Right atrium auricular region (tissue), 2 donors: ENCODE results near the gene LILRB1. TPM values are rescaled to one million over a fixed set of nuclear protein-coding genes. Genes with fewer than 3 reads are reported as not detected.

ENCODE experiments used
- DNase-seq: peaks from one replicate; pipeline ENCODE4 v3.0.0-alpha.2; 2019; ENCODE audit warnings: low spot score
- H3K27ac ChIP-seq, 2 donors: fragments of 200-600 bp; sonication (generic); 1 replicate in 1 of 2; 2 replicates in 1 of 2; pipeline ENCODE4 v1.5.1; 2016 to 2019
- H3K27me3 ChIP-seq, 2 donors: fragments of 200-600 bp; sonication (generic); one replicate each; pipeline versions ENCODE4 v1.5.1 to v1.6.0; 2017 to 2019
- H3K36me3 ChIP-seq: fragments of 200-600 bp; sonication (generic); one replicate; pipeline ENCODE4 v1.5.1; 2016
- H3K4me1 ChIP-seq, 2 donors: fragments of 200-600 bp; sonication (generic); one replicate each; pipeline versions ENCODE4 v1.5.1 to v1.6.0; 2017 to 2019
- H3K4me3 ChIP-seq, 2 donors: fragments of 200-600 bp; sonication (generic); 1 replicate in 1 of 2; 2 replicates in 1 of 2; pipeline ENCODE4 v1.5.1; 2017 to 2019; ENCODE audit warnings: mild to moderate bottlenecking in 1 of 2, moderate library complexity in 1 of 2
- H3K9me3 ChIP-seq, 2 donors: fragments of 200-600 bp; sonication (generic); one replicate each; pipeline ENCODE4 v1.5.1; 2019
- CTCF ChIP-seq, 2 donors: fragments of 200-600 bp; sonication (generic); IDR thresholded peaks; one replicate each; pipeline ENCODE4 v1.5.1; 2019; ENCODE audit warnings: antibody characterized with exemption in 2 of 2
- total RNA-seq, 2 donors: library from RNA; depleted of rRNA; stranded (reverse); fragments of >200 nt; gene quantifications; one replicate each; pipeline ENCODE4 v1.1.0, GENCODE V29; 2016

The LILRB1 gene
- total RNA-seq, 2 donors from 2014 or later, result 0.33 to 1.9 TPM

- H3K4me1 ChIP-seq, result no peaks in the 10 kb centered on the region
- no peak overlapping the region for H3K4me3 ChIP-seq
- H3K27me3 ChIP-seq, result no peaks in the 10 kb centered on the region
- no peaks in the 10 kb centered on the region for H3K36me3 ChIP-seq
- H3K9me3 ChIP-seq, result peaks cover 0 to 8% of the 10 kb centered on the region in 2 donors
- TF ChIP-seq CTCF (IDR thresholded peaks at IDR 0.05), result no peak
- DNase-seq, result no peak
- H3K27ac ChIP-seq, result no peak overlapping the region
Measured at GRCh38 chr19:54600212-54600611, 30.1 kb upstream of the LILRB1 start.

DNA sequence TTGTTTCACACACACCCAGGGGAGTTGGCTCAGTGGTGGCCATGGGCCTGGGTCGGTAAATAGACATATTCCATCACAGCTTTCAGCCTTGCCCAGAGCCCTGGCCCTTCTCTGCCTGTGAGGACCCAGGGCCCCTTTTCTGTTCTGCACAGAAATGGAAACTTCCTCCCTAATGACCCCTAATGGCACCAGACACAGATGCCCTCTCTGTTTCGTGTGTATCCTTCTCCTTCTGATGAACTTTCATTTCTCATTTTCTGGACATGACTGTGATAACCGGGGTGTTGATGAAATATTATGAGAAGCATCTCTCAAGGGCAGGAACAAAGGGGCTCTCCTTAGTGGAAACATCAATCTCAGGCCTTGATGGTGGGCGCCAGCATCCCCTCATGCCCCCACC, 24.1 kb upstream of the LILRB1 start:
- no peaks in the 10 kb centered on the region for H3K27me3 ChIP-seq
- no peaks in the 10 kb centered on the region for H3K4me1 ChIP-seq
- DNase-seq, result no peak
- H3K36me3 ChIP-seq, result no peaks in the 10 kb centered on the region
- H3K9me3 ChIP-seq, result peaks cover 0 to 13% of the 10 kb centered on the region in 2 donors
- no peak for TF ChIP-seq CTCF (IDR thresholded peaks at IDR 0.05)
- no peak overlapping the region for H3K27ac ChIP-seq
- H3K4me3 ChIP-seq, result no peak overlapping the region

DNA sequence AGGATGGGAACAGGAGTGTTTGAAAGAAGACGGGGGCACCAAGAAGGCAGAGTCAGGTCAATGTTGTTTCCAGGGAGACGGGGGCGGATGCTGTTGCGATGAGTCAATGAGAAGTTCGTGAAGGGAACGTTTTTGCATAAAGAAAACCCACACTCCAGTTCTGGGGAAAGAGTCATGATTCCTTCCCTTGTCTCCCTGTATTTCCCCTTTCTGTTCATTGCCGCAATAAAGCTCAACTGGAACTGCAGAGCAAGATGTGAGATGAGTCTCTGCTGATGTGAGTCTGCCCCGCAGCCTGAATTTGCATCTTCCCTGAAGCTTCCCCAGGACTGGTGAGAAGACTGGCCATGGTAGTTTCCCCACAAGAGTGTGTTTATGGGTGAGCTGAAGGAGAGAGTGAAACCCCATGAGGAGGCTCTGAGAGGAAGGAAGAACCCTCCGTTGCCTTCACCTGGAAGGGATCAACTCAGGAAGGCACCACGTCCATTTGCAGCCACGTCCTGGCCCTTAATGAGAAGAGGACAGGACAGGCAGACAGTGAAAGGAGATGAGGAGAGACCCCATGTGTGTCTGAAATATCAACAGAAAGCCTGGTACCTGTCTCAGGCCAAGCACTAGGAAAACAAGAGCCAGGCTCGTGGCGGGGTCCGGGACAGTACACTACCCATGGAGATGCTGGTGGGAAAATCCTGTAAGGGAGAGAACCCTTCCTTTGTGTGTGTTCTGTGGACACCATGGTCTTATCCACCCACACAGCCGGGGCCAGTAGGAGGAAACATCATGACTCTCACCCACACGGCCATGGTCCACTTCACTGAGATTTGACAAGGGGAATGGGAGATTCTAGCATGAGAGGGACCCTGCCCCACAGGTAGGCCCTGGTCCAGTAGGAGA, 23.1 kb upstream of the LILRB1 start:
- H3K27me3 ChIP-seq, result no peaks in the 10 kb centered on the region
- peaks cover 0 to 13% of the 10 kb centered on the region in 2 donors for H3K9me3 ChIP-seq
- H3K4me1 ChIP-seq, result no peaks in the 10 kb centered on the region
- no peak for TF ChIP-seq CTCF (IDR thresholded peaks at IDR 0.05)
- H3K4me3 ChIP-seq, result no peak overlapping the region
- no peak overlapping the region for H3K27ac ChIP-seq
- H3K36me3 ChIP-seq, result no peaks in the 10 kb centered on the region
- no peak for DNase-seq

GRCh38 chr19:54607785-54608150, 22.5 kb upstream of the LILRB1 start:
- Histone ChIP-seq H3K9me3 (peaks cover 0 to 16% of the 10 kb centered on the region in 2 donors), H3K27ac (no peak overlapping the region), H3K4me1 (no peaks in the 10 kb centered on the region), H3K36me3 (no peaks in the 10 kb centered on the region), H3K27me3 (no peaks in the 10 kb centered on the region), H3K4me3 (no peak overlapping the region)
- no peak for TF ChIP-seq CTCF (IDR thresholded peaks at IDR 0.05)
- DNase-seq, result no peak

- Histone ChIP-seq H3K4me1 (no peaks in the 10 kb centered on the region), H3K36me3 (no peaks in the 10 kb centered on the region), H3K27me3 (no peaks in the 10 kb centered on the region), H3K9me3 (peaks cover 0 to 17% of the 10 kb centered on the region in 2 donors), H3K4me3 (no peak overlapping the region), H3K27ac (no peak overlapping the region)
- TF ChIP-seq CTCF (IDR thresholded peaks at IDR 0.05), result no peak
- DNase-seq, result no peak
Measured at GRCh38 chr19:54608205-54608604, 22.1 kb upstream of the LILRB1 start.
